B cell (primary cell): ENCODE results near the gene STAM.

Experiments
- EZH2 ChIP-seq: IDR thresholded peaks from 2 replicates; pipeline ENCODE4 v1.6.1; 2012; ENCODE audit warnings: borderline replicate concordance, low read depth, mild to moderate bottlenecking, moderate library complexity, low read length; ENCODE audit not compliant: insufficient read depth, poor library complexity, severe bottlenecking
- TF ChIP-seq, protein P1 (sequence below): fragments of 200-600 bp; IDR thresholded peaks from one replicate; pipeline ENCODE4 v1.8.0; 2022; ENCODE audit warnings: antibody characterized with exemption, mild to moderate bottlenecking

- no peak for TF ChIP-seq EZH2
- TF ChIP-seq, protein P1, sequence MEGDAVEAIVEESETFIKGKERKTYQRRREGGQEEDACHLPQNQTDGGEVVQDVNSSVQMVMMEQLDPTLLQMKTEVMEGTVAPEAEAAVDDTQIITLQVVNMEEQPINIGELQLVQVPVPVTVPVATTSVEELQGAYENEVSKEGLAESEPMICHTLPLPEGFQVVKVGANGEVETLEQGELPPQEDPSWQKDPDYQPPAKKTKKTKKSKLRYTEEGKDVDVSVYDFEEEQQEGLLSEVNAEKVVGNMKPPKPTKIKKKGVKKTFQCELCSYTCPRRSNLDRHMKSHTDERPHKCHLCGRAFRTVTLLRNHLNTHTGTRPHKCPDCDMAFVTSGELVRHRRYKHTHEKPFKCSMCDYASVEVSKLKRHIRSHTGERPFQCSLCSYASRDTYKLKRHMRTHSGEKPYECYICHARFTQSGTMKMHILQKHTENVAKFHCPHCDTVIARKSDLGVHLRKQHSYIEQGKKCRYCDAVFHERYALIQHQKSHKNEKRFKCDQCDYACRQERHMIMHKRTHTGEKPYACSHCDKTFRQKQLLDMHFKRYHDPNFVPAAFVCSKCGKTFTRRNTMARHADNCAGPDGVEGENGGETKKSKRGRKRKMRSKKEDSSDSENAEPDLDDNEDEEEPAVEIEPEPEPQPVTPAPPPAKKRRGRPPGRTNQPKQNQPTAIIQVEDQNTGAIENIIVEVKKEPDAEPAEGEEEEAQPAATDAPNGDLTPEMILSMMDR: no peak
Measured at GRCh38 chr10:17734432-17735080, 90.6 kb downstream of the STAM start.
